ENCODE measurements around the gene TEX261. TPM values are rescaled to one million over a fixed set of nuclear protein-coding genes. Genes with fewer than 3 reads are reported as not detected.
A peak's percentile ranks its signal among the peaks of the same experiment; 100 is the strongest.

TEX261 gene
- total and polyA plus RNA-seq, 12 donors = 17.9 to 96.6 (median 49.5) TPM

- H3K27ac ChIP-seq = no peak overlapping the region
- no peaks in the 10 kb centered on the region for H3K36me3 ChIP-seq (replicated peaks in 1 of 2)
- H3K4me1 ChIP-seq (replicated peaks in 1 of 2) = peaks cover 0 to 6% of the 10 kb centered on the region in 2 donors
- WGBS, 4 donors = 69 to 84% (median 76%) methylated on average over 4 of the region's 4 CpGs
- no peak for TF ChIP-seq POLR2A (IDR thresholded peaks at IDR 0.05)
- TF ChIP-seq, protein P1, sequence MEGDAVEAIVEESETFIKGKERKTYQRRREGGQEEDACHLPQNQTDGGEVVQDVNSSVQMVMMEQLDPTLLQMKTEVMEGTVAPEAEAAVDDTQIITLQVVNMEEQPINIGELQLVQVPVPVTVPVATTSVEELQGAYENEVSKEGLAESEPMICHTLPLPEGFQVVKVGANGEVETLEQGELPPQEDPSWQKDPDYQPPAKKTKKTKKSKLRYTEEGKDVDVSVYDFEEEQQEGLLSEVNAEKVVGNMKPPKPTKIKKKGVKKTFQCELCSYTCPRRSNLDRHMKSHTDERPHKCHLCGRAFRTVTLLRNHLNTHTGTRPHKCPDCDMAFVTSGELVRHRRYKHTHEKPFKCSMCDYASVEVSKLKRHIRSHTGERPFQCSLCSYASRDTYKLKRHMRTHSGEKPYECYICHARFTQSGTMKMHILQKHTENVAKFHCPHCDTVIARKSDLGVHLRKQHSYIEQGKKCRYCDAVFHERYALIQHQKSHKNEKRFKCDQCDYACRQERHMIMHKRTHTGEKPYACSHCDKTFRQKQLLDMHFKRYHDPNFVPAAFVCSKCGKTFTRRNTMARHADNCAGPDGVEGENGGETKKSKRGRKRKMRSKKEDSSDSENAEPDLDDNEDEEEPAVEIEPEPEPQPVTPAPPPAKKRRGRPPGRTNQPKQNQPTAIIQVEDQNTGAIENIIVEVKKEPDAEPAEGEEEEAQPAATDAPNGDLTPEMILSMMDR (IDR thresholded peaks at IDR 0.05) = no peak
- DNase-seq = peak in 1 of 7 donors; percentile 8
- no peak overlapping the region for H3K4me3 ChIP-seq
- no peaks in the 10 kb centered on the region for H3K9me3 ChIP-seq (replicated peaks in 1 of 3)
- intact Hi-C loops (cut with DNase I) = no loop called here
- no peaks in the 10 kb centered on the region for H3K27me3 ChIP-seq
These were observed 28.0 kb downstream of the TEX261 start for GRCh38 chr2:70966681-70967080.

DNA sequence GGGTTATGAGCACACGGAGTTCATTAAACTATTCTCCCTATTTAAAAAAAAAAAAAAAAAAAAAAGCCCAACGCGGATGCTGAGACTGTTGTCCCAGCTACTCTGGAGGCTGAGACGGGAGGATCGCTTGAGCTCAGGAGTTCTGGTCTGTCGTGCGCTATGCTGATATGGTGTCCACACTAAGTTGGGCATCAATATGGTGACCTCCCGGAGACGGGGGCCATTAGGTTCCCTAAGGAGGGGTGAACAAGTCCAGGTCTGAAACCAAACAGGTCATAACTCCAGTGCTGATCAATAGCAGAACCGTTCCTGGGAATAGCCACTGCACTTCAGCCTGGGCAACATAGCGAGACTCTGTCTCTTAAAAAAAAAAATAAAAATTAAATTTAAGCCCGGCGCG, 29.2 kb downstream of the TEX261 start:
- H3K9me3 ChIP-seq (replicated peaks in 1 of 3) = no peaks in the 10 kb centered on the region
- H3K27me3 ChIP-seq = no peaks in the 10 kb centered on the region
- H3K4me3 ChIP-seq = peak overlapping the region in 1 of 4 donors; percentile 53
- WGBS, 4 donors = 61 to 72% (median 65%) methylated on average over 14 of the region's 14 CpGs
- H3K36me3 ChIP-seq (replicated peaks in 1 of 2) = no peaks in the 10 kb centered on the region
- no peak overlapping the region for H3K27ac ChIP-seq
- peak in 3 of 7 donors; percentile 3 to 45 (median 10) for DNase-seq
- TF ChIP-seq POLR2A (IDR thresholded peaks at IDR 0.05) = no peak
- TF ChIP-seq, protein P1 (IDR thresholded peaks at IDR 0.05) = no peak
- peaks cover 0 to 6% of the 10 kb centered on the region in 2 donors for H3K4me1 ChIP-seq (replicated peaks in 1 of 2)
- intact Hi-C loops (cut with DNase I) = no loop called here

DNA sequence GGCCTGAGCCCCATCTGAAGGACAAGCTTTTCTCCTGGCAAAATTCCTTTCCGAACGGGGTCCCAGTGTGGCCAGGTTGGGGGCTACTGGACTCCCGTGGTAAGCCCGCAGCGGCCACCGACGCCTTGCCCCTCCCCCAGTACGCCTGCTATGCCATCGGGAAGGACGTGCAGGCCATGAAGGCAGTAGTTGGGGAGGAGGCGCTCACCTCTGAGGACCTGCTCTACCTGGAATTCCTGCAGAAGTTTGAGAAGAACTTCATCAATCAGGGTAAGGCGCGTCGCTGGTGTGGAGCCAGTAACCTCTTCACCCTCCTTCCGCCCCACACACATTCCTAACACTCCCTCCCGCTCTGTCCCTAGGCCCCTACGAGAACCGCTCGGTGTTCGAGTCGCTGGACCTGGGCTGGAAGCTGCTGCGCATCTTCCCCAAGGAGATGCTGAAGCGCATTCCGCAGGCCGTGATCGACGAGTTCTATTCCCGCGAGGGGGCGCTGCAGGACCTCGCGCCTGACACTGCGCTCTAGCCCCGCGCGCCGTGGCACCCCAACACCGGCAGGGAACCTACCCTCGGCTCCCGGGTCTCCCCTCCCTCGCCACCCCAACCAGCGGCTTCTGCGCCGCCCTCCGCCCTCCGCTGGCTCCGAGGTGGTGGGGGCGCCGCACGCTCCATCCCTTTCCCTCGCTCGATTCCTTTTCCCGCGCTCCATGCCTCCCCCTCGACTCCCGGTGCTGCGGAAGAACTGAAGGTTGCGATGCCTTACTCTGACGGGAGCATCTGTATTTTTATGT, 29.9 kb downstream of the TEX261 start:
- intact Hi-C loops (cut with DNase I) = no loop called here
- WGBS, 4 donors = 2 to 4% (median 4%) methylated on average over 20 to 59 of the region's 59 CpGs
- peak; percentile 61 to 82 (median 76) for DNase-seq

DNA sequence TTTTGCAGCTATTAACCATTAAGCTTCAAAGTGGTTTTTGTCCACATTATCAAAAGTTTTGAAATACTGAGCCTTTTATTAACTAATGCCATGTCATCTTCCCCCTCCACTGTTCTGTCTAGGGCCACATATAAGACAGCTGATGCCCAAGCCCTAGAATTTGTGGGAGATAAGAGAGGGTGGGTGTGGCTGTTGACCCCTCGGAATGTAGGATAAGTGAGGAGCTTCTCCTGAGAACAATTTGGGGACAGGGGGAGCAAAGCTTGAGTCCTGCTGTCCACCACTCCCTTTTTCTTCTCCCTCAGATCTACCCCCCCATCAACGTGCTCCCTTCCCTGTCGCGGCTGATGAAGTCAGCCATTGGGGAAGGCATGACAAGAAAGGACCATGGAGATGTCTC, 30.5 kb downstream of the TEX261 start:
- Histone ChIP-seq H3K4me3 (no peak overlapping the region), H3K27ac (no peak overlapping the region), H3K9me3 (replicated peaks in 1 of 3) (no peaks in the 10 kb centered on the region), H3K4me1 (replicated peaks in 1 of 2) (peaks cover 0 to 6% of the 10 kb centered on the region in 2 donors), H3K27me3 (no peaks in the 10 kb centered on the region), H3K36me3 (replicated peaks in 1 of 2) (no peaks in the 10 kb centered on the region)
- WGBS, 4 donors = 58 to 66% (median 61%) methylated on average over 4 of the region's 4 CpGs
- DNase-seq = peak in 2 of 7 donors; percentile 6 to 9
- TF ChIP-seq, protein P1 (IDR thresholded peaks at IDR 0.05) = no peak
- no peak for TF ChIP-seq POLR2A (IDR thresholded peaks at IDR 0.05)
- intact Hi-C loops (cut with DNase I) = no loop called here

More for the DNA sequence above, 29.9 kb downstream of the TEX261 start:
- TF ChIP-seq POLR2A (IDR thresholded peaks at IDR 0.05) = no peak
- TF ChIP-seq, protein P1 (IDR thresholded peaks at IDR 0.05) = peak; percentile 63 to 83 (median 74)
- Histone ChIP-seq H3K4me3 (peak overlapping the region in 1 of 4 donors; percentile 53), H3K36me3 (replicated peaks in 1 of 2) (no peaks in the 10 kb centered on the region), H3K27me3 (no peaks in the 10 kb centered on the region), H3K9me3 (replicated peaks in 1 of 3) (no peaks in the 10 kb centered on the region), H3K27ac (no peak overlapping the region), H3K4me1 (replicated peaks in 1 of 2) (peaks cover 0 to 6% of the 10 kb centered on the region in 2 donors)

All from adrenal gland (tissue), 12 donors.